ENCODE data around the gene MIPOL1.

The MIPOL1 gene

DNA sequence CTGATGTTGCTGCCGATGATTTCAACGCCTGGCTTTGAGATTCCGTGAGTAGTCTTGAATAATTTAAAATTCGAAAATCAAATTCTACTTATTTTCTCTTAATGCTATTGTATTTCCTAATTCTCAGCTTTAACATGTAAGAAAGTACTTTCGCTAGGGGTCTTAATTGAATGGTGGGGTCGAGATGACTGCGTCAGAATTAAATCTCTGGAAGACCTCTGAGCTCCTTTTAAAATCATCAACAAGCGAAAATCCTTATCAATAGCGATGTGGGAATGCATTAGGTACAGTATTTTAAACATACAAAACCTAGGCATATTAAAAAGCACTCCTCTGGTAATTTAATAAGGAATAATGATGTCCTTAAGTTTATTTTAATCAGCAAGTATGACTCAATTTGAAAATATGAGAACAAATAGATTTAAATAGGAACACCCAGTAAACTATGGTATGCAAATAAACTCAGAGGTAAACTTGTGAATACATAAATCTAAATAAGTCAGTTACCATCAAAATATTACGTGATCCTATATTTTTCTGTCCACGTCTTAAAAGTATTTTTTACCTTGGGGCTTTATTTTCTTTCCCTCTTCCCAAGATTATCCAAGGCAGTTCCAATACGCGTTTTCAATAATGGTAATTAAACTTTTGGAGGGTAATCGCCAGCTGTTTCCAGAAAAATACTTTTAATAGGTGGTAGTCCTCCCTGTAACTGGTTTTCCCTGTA is 395.9 kb downstream of the MIPOL1 start:
- H3K9me3 Mint-ChIP-seq: peaks cover 3% of the 10 kb centered on the region
- H3K27me3 Mint-ChIP-seq (ENCODE audit: low read depth): peaks cover 100% of the 10 kb centered on the region
- H3K4me1 Mint-ChIP-seq: peaks cover 31% of the 10 kb centered on the region
- peak overlapping the region; percentile 77 to 84 (median 81) for H3K4me3 Mint-ChIP-seq
- H3K27ac Mint-ChIP-seq: peak overlapping the region in 1 of 3 experiments; percentile 17
- TF ChIP-seq CTCF (IDR thresholded peaks at IDR 0.05; ENCODE audit: unreplicated experiment in 3 of 3): no peak
- H3K36me3 Mint-ChIP-seq (ENCODE audit: low read depth): no peaks in the 10 kb centered on the region

- Mint-ChIP-seq H3K27me3 (ENCODE audit: low read depth) (peaks cover 100% of the 10 kb centered on the region), H3K9me3 (no peaks in the 10 kb centered on the region), H3K36me3 (ENCODE audit: low read depth) (no peaks in the 10 kb centered on the region), H3K27ac (peak overlapping the region in 1 of 3 experiments; percentile 17), H3K4me3 (peak overlapping the region; percentile 77 to 84 (median 81)), H3K4me1 (peaks cover 33% of the 10 kb centered on the region)
- peak; percentile 76 to 84 (median 78) for TF ChIP-seq CTCF (IDR thresholded peaks at IDR 0.05; ENCODE audit: unreplicated experiment in 3 of 3)
Observed at GRCh38 chr14:37594238-37594970, 396.7 kb downstream of the MIPOL1 start.

GRCh38 chr14:37594971-37595808 is 397.5 kb downstream of the MIPOL1 start, which contains the start of the genes FOXA1 and TTC6:
TSS of gene FOXA1 (minus strand) at chr14:37595249. CDS start at chr14:37594972, 277 bp downstream.
TSS of gene TTC6 (plus strand) at chr14:37595629. CDS start at chr14:37622065, 26,436 bp downstream.
- Mint-ChIP-seq H3K27me3 (ENCODE audit: low read depth) (peaks cover 100% of the 10 kb centered on the region), H3K27ac (peak within 1 kb of the TSS in 1 of 3 experiments; percentile 17), H3K36me3 (ENCODE audit: low read depth) (no peaks in the 10 kb centered on the region), H3K9me3 (no peaks in the 10 kb centered on the region), H3K4me1 (peaks cover 38% of the 10 kb centered on the region), H3K4me3 (peak within 1 kb of the TSS; percentile 79 to 84 (median 81))
- TF ChIP-seq CTCF (IDR thresholded peaks at IDR 0.05; ENCODE audit: unreplicated experiment in 3 of 3): no peak

DNA sequence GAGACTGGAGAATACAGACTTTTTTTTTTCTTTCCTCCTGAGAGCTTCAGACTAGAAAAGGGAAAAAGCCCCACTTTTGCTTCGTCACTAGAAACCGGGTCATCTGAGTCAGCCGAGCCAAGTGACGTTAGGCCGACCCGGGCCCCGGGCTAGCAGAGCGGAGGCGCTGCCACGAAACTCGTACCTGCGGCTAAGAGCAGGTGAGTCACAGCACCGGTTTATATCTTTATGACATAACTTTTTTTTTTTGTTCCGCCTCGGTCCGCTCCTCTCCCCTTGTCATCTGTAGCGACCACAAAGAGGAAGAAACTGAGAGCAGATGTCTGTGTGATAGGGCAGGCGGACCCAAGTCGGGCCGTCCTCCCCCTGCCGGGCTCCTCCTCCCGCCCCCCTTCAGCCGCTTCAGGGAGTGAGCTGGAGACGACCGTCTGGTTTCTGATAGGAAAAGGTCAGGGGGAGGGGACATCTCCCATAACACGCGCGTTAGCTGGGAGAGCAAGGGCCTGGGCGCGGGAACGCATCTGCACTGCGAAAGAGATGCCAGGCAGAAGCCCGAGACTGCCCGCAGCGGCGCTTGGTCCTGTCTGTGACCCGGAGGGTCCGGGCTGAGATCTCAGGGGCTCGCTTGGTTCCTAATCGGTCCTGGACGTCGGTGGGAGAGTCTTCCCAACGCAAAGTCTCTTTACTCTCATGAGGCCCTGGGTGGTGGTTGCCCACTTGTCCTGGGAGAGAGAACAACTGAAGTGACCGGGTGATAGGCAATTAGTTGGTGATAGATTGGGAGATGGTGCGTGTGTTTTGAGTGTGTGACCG is 398.3 kb downstream of the MIPOL1 start:
- TF ChIP-seq CTCF (IDR thresholded peaks at IDR 0.05; ENCODE audit: unreplicated experiment in 3 of 3): no peak
- no peaks in the 10 kb centered on the region for H3K36me3 Mint-ChIP-seq (ENCODE audit: low read depth)
- H3K4me1 Mint-ChIP-seq: peaks cover 37% of the 10 kb centered on the region
- peak overlapping the region; percentile 76 to 81 (median 79) for H3K4me3 Mint-ChIP-seq
- peaks cover 100% of the 10 kb centered on the region for H3K27me3 Mint-ChIP-seq (ENCODE audit: low read depth)
- H3K9me3 Mint-ChIP-seq: no peaks in the 10 kb centered on the region
- no peak overlapping the region for H3K27ac Mint-ChIP-seq

DNA sequence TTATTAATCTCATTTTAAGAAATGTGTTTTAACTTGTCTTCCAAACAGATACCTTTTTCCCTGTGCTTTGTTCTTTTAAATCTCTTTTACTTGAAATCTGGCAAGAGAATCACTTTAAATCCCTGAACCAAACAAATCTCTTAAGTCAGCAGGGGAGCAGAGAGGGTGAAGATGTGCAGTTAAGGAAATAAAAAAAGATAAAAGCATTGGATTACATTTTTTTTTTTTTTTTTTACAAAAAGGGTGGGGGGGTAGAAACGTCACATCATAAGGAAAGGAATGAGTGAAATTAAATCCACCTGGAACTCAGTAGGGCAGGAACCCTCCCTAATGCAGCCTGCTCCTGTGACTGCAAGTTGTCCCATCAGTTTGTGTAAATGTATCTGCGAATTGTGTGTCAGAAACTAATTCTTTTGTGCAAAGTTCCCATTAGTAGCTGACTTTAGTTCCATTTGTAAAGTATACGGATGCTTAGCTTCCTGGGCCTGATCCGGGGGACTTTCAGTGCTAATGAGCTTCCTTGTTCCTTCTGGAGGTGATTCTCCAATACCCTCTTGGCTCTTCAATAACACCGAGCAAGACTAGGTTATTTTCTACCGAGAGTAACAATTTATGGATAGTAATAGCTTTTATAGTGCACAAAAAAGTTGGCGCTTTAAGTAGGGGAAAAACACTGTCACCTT is 399.2 kb downstream of the MIPOL1 start:
- Mint-ChIP-seq H3K27ac (no peak overlapping the region), H3K27me3 (ENCODE audit: low read depth) (peaks cover 100% of the 10 kb centered on the region), H3K4me3 (peak overlapping the region; percentile 13 to 76 (median 52)), H3K36me3 (ENCODE audit: low read depth) (no peaks in the 10 kb centered on the region), H3K4me1 (peaks cover 33% of the 10 kb centered on the region), H3K9me3 (no peaks in the 10 kb centered on the region)
- no peak for TF ChIP-seq CTCF (IDR thresholded peaks at IDR 0.05; ENCODE audit: unreplicated experiment in 3 of 3)

All from nephron (organoid).